Dermis microvascular lymphatic vessel endothelial cell (primary cell): Measurements from ENCODE around the gene DOCK8. TPM values are rescaled to one million over a fixed set of nuclear protein-coding genes. Genes with fewer than 3 reads are reported as not detected.

ENCODE experiments used
- DNase-seq, 2 donors: peaks; one replicate each; pipeline versions ENCODE4 v3.0.0 to v3.0.0-alpha.2; 2010; ENCODE audit warnings: low read depth in 2 of 2
- total RNA-seq: library from RNA; depleted of rRNA; stranded (reverse); fragments of >200 nt; gene quantifications from 2 replicates; pipeline ENCODE4 v1.2.1, GENCODE V29; 2014

DOCK8 gene
- total RNA-seq, 1 donor from 2014 or later = 4.4 TPM

- DNase-seq = no peak
Observed at GRCh38 chr9:306907-307306, 92.2 kb downstream of the DOCK8 start.

- no peak for DNase-seq
Observed at GRCh38 chr9:311841-312240, 97.2 kb downstream of the DOCK8 start.

DNA sequence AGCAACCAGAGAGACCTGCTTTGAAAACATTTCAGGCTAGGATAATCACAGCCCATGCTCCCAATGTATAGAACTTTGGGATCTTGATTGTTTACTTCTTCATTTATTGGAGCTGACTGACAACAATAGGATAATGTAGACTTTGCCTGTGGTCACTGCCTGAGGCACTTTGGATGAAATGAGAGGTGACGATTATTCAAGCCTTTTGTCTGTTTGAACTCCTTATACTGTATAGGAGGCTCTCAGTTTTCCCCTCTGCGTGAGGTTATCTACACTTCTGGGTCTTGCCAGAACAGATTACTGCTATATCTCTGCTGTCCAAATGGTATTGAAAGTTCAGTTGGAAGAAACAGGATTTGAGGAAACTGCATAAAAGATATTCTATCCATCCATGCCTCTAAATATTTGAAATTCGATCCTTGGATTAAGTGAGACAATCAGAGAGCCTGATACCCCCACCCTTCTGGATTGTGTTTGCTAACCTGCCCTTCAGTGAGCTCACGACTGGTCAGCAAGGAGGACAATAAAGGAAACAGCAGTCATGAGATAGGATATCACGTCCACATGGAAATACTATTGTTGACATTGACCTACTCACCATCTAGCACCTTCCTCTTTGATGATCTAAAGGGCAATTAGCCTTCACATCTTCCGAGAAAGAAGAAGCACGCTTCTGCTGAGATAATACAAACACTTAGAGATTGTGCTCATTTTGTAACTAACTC lies 98.1 kb downstream of the DOCK8 start:
- no peak for DNase-seq

DNA sequence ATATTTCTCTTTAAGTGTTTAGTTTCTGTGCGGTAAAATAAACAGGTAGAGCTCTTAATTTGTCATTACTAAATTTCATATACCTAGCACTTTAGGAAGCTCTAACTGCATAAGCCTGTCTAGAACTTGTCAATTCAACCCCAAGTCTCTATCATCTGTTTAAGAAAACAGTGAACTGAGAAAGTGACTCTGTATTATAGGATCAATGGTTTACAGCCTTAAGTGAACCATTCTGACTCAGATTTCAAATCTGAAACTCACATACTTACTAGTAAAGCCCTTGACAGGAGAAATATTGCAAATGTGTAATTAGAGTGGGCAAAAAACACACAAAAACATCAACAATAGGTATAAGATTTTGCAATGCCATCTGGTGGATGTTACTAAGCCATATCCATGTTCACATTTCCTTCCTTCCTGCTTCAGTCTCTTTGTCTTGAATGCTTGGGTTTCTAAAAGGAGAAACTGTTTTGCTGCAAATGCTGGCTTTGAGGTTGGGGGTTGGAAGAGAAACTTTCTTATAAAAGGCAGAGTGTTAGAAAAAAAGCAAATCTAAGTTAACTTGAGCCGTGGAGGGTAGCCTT lies 101.8 kb downstream of the DOCK8 start:
- peak in 1 of 2 donors; percentile 7 for DNase-seq

DNA sequence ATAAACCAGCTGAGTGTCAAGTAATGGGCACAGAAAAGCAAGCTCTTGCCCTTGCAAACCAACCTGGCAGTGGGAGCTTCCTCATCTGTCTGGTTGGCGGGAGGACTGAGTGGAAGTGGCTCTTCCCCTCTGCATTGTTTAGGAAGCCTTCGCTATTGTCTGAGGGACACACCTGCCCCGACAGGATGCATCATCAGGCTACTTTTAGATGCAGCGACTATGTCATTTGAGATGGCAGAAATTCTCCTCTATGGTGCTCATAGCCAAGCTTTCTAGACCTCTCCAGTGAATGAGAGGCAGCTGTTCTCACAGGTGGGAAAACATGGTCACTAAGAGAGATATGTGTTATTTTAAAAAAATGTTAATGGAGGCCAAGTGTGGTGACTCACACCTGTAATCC lies 104.0 kb downstream of the DOCK8 start:
- DNase-seq = no peak

- DNase-seq = no peak
Observed at GRCh38 chr9:324971-325370, 110.3 kb downstream of the DOCK8 start.

DNA sequence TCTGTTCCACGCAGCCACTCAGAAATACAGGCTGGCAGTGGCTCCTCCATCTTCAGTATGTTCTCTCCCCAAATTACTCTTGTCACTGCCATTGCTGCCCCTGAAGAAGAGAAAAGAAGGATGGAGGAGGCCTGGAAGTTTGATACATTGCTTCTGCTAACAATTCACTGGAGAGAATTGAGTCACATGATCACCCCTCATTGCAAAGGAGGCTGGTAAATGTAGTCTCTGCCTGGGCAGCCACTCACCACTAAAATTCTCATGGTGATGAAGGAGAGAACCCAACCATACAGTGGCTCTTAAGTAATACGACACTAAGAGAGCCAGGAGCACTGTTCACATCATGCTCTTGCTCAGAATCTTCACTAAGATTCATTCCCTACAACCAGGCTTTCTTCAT lies 112.0 kb downstream of the DOCK8 start:
- DNase-seq = no peak

DNA sequence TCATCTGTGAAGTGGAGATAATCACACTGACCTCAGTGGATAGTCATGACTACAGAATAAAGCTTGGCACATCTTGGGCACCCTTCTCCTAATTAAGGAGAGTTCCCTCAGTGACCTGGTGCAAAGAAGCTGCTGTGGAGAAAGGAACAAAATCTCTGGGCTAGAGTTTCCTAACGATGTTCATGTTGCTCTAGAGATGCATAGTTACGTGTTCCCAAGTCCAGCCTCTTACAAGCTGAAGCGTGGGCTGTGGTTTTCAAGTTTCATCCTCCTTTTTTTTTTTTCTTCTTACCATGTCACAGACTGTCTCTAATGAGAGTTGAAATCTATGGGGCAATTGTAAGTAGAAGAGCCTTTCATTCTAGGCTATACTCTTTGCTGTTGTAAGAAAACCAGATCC lies 113.8 kb downstream of the DOCK8 start:
- no peak for DNase-seq

GRCh38 chr9:331197-331596 lies 116.5 kb downstream of the DOCK8 start:
- no peak for DNase-seq

GRCh38 chr9:335373-335772 lies 120.7 kb downstream of the DOCK8 start:
- DNase-seq = no peak

GRCh38 chr9:336039-336438 lies 121.4 kb downstream of the DOCK8 start:
- no peak for DNase-seq

- DNase-seq = no peak
Observed at GRCh38 chr9:338602-339001, 123.9 kb downstream of the DOCK8 start.

DNA sequence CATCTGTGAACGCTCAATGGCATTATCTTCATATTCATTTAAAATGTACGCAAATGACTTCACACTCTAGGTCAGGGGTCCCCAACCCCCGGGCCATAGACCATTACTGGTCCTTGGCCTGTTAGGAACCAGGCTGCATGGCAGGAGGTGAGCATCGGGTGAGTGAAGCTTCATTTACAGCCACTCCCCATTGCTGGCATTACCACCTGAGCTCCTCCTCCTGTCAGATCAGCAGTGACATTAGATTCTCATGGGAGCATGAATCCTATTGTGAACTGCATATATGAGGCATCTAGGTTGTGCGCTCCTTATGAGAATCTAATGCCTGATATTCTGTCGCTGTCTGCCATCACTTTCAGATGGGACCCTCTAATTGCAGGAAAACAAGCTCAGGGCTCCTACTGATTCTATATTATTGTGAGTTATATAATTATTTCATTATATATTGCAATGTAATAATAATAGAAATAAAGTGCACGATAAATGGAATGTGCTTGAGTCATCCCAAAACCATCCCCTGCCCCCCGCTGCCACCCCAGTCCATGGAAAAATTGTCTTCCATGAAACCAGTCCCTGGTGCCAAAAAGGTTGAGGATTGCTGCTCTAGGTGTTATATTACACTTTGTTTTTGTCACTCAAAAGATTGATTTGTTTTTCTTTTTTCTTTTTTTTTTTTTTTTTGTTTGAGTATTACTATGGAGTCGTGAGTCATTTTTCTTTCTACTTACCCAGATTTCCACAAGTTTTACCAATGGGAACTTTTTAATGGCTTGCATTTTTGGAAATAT lies 127.2 kb downstream of the DOCK8 start:
- no peak for DNase-seq

DNA sequence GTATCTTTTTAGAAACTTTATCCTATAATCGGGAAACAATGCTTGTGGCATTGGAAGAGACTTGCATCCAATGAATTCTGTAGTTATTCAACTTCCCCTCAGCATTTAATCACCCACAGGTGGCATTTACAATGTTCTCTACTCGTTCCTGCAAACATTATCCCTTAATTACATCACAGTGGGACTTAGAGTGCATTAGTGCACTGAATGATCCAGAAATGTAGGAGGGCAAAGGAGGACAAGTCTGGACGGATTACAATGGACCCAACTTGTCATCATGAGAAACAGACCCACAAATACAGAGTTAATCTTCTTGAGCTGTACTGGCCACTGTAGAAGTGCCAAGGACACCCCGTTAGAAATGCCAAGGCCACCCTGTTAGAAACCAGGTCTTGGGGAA lies 129.1 kb downstream of the DOCK8 start:
- no peak for DNase-seq

DNA sequence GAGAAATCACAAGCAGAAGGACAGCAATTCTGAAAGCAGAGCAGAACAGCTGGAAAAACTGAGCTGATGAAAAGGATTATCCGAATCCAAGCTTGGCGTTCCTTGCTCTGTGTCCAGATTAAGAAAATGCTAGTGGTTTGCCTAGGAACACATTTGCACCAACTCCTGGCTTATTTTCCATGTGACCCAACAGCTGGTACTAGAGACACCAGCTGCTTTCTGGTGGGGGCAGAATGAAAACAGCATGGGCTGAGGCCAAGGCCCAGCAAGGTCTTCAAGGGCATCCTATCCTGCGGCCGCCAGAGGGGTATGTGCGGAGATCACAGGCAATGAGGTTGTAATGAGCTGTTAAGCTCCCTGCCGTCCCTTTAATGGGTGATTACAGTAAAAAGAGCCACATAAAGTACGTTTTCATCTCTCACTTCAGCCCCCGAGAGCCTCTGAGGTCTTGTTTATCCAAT lies 131.5 kb downstream of the DOCK8 start:
- DNase-seq = no peak

GRCh38 chr9:347667-348292 lies 133.1 kb downstream of the DOCK8 start:
- peak; percentile 24 to 40 for DNase-seq

GRCh38 chr9:350384-350783 lies 135.7 kb downstream of the DOCK8 start:
- no peak for DNase-seq

DNA sequence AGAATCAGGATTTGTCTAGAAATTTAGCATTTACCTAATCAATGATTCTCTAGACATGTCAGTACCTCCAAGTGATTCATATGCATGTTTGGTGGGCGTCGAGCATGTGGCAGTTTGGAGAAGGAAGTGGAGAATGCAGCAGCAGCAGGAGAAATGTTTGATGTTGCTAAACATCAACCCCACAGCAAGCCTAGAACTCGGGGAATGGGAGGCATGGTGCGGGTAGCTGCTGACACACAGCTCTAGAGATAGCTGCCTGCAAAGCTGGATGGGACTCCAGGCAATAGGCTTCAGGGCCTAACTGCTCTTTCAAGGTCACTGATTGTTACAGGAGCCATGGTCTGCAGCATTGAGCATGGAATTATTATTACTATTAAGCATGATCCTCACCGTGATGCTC lies 137.3 kb downstream of the DOCK8 start:
- no peak for DNase-seq

GRCh38 chr9:353077-353476 lies 138.4 kb downstream of the DOCK8 start:
- no peak for DNase-seq

- no peak for DNase-seq
Observed at GRCh38 chr9:354453-354852, 139.8 kb downstream of the DOCK8 start.

DNA sequence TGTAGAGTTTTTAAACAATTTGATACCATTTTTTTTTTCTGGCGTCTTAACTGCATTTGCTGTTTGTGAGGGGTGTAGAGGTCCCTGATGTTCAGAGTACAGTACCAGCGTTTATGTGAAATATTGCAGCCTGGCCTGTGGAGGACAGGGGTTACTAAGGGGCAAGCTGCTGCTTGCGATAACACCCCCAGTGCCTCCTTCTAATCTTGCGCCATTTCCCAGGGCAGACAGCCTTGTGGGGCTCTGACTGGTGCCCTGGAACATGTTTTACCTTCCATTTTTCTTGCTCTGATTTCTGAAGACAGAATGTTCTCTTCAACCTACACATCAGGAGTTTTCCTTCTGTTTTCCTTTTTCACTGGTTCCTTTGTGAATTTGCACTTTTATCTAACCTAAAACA lies 142.9 kb downstream of the DOCK8 start:
- no peak for DNase-seq
